ENCODE data around the gene ADAMTS6. TPM values are rescaled to one million over a fixed set of nuclear protein-coding genes. Genes with fewer than 3 reads are reported as not detected.
A peak's percentile ranks its signal among the peaks of the same experiment; 100 is the strongest.

The ADAMTS6 gene
- total RNA-seq, 1 donor from 2014 or later, result 17.6 TPM

DNA sequence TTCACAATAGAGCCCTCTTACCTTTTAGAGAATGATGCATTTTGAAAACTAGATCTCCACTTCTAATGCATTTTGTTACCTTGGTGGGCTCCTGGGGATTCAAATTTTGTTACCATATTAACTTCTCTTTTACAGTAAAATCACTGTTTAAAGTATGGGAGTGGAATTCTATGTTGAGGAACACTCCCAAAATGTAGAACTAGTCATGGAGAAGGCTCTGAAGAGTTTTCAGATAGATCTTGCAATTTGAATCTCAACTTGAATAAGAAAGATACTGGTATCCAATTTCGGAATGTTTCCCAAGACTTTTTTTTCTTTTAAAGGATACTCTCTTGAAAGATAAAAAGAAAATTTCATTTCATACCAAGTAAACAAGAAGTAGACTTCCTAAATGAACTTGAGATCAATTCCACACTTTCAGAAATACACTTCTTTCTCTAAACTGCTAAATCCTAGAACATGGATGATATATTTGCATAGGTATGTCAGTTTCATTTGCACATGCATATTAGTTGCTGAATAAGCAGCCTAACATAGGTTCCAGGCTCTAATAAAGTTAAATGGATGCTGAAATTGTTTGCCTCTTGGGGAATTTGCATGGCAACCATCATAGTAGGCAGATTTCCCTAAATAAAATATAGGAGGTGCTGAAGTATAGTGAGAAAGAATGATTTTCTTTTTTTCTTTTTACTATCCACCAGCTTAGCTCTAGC is 205.4 kb downstream of the ADAMTS6 start:
- TF ChIP-seq, protein P1, sequence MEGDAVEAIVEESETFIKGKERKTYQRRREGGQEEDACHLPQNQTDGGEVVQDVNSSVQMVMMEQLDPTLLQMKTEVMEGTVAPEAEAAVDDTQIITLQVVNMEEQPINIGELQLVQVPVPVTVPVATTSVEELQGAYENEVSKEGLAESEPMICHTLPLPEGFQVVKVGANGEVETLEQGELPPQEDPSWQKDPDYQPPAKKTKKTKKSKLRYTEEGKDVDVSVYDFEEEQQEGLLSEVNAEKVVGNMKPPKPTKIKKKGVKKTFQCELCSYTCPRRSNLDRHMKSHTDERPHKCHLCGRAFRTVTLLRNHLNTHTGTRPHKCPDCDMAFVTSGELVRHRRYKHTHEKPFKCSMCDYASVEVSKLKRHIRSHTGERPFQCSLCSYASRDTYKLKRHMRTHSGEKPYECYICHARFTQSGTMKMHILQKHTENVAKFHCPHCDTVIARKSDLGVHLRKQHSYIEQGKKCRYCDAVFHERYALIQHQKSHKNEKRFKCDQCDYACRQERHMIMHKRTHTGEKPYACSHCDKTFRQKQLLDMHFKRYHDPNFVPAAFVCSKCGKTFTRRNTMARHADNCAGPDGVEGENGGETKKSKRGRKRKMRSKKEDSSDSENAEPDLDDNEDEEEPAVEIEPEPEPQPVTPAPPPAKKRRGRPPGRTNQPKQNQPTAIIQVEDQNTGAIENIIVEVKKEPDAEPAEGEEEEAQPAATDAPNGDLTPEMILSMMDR (IDR thresholded peaks at IDR 0.05; ENCODE audit: insufficient read depth, low read length, severe bottlenecking), result no peak
- FAIRE-seq, result no peak

DNA sequence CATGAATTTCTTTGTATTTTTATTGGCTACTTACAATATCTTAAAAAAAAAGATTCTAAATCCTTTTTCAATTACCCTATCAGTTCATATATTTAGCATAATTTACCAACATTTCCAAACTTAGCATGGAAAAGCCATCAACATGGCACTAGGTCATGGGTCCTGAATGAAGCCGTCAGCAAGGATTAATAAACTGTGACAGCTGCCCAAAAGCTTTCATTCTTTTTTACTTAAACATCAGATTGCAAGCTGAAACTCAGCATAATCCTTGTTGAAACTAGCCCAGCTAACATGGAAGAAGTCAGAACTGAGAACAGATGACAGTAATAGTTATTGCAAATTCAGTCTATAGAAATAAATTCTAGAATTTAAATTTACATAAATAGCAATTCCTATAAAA is 209.8 kb downstream of the ADAMTS6 start:
- TF ChIP-seq, protein P1 (IDR thresholded peaks at IDR 0.05; ENCODE audit: insufficient read depth, low read length, severe bottlenecking), result no peak
- peak; percentile 21 for DNase-seq (ENCODE audit: low read depth)
- no peaks in the 10 kb centered on the region for H3K27me3 ChIP-seq (ENCODE audit: control insufficient read depth, insufficient read depth, low read length)
- H3K4me3 ChIP-seq (ENCODE audit: low read depth, low read length), result no peak overlapping the region
- FAIRE-seq, result no peak
- H3K36me3 ChIP-seq (ENCODE audit: control insufficient read depth, insufficient read depth, low read length), result no peaks in the 10 kb centered on the region

More for the DNA sequence above, 205.4 kb downstream of the ADAMTS6 start:
- H3K4me3 ChIP-seq (ENCODE audit: low read depth, low read length), result no peak overlapping the region
- DNase-seq (ENCODE audit: low read depth), result no peak
- H3K27me3 ChIP-seq (ENCODE audit: control insufficient read depth, insufficient read depth, low read length), result no peaks in the 10 kb centered on the region
- no peaks in the 10 kb centered on the region for H3K36me3 ChIP-seq (ENCODE audit: control insufficient read depth, insufficient read depth, low read length)

DNA sequence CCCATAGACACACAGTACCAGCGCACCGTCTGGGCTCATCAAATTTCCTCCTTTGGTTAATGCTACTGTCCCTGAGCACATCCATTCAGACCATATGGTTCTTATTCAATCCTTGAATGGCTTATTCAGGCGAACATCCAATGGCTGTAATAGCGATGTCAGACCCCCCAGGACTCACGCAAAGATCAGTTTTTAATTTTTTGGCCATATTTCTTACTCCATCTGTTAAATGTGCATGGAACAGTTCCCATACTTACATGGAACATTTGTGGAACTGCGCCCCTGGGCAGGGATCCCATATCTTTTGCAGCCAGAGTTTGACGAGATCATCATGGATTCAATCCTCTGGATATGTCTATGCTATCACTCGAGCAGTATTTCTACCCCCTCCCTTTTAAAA is 213.2 kb downstream of the ADAMTS6 start:
- Histone ChIP-seq H3K27me3 (ENCODE audit: control insufficient read depth, insufficient read depth, low read length) (no peaks in the 10 kb centered on the region), H3K4me3 (ENCODE audit: low read depth, low read length) (no peak overlapping the region), H3K36me3 (ENCODE audit: control insufficient read depth, insufficient read depth, low read length) (no peaks in the 10 kb centered on the region)
- FAIRE-seq, result no peak
- TF ChIP-seq, protein P1 (IDR thresholded peaks at IDR 0.05; ENCODE audit: insufficient read depth, low read length, severe bottlenecking), result no peak
- no peak for DNase-seq (ENCODE audit: low read depth)

DNA sequence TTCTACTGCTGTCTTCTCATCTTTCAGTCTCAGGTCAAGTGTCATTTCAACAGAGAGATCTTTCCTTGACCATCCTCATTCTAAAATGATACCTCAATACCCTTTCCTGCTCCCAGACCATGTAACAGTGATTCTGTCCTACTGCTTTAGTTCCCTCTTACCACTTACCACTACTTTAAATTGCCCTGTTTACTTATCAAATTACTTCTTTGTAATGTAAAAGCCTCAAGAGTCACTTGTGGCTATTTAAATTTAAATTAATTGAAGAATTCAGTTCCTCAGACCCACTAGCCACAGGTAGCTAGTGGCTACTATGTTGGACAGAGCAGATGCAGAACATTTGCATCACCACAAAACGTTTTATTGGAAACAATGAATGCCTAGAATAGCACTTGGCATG is 217.3 kb downstream of the ADAMTS6 start:
- Histone ChIP-seq H3K4me3 (ENCODE audit: low read depth, low read length) (no peak overlapping the region), H3K27me3 (ENCODE audit: control insufficient read depth, insufficient read depth, low read length) (no peaks in the 10 kb centered on the region), H3K36me3 (ENCODE audit: control insufficient read depth, insufficient read depth, low read length) (no peaks in the 10 kb centered on the region)
- TF ChIP-seq, protein P1 (IDR thresholded peaks at IDR 0.05; ENCODE audit: insufficient read depth, low read length, severe bottlenecking), result no peak
- DNase-seq (ENCODE audit: low read depth), result no peak
- FAIRE-seq, result no peak

DNA sequence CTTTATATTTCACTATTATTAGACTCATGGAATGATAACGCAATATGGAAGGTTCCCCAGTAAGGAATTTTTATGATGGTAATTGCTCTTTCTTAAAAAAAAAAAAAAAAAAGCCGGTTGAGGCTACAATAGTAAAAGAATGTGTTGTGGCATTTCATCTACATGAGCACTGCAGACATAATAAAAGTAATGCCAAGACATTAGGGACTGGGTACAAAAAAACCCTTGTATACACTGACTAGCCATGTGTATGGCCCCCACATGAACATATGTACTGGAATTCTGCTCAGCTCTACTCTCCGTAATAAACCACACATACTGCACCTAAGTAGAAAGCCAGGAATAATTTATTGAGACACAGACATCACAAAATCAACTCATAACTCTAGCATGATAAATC is 218.4 kb downstream of the ADAMTS6 start:
- Histone ChIP-seq H3K4me3 (ENCODE audit: low read depth, low read length) (no peak overlapping the region), H3K36me3 (ENCODE audit: control insufficient read depth, insufficient read depth, low read length) (no peaks in the 10 kb centered on the region), H3K27me3 (ENCODE audit: control insufficient read depth, insufficient read depth, low read length) (no peaks in the 10 kb centered on the region)
- FAIRE-seq (no peak), DNase-seq (ENCODE audit: low read depth) (no peak)
- TF ChIP-seq, protein P1 (IDR thresholded peaks at IDR 0.05; ENCODE audit: insufficient read depth, low read length, severe bottlenecking), result no peak

DNA sequence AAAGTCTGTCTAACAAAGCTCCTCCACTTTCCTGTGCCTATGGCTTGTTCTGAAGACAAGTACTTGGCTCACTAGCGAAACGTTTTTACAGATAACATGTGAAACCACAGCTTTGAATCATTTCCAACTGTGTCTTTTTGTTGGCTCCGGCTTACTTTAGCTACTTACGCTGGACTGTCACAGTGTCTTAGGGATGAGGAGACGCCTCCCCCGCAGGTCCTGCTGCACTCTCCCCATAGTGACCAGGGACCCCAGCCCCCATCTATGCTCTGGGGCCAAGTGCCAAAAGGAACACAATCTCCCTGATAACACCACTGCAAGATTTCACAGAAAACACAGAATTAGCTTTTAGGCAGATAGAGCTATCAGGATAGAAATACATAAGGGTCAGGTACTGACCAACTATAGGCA is 219.1 kb downstream of the ADAMTS6 start:
- DNase-seq (ENCODE audit: low read depth), result peak; percentile 25
- H3K27me3 ChIP-seq (ENCODE audit: control insufficient read depth, insufficient read depth, low read length), result no peaks in the 10 kb centered on the region
- TF ChIP-seq, protein P1 (IDR thresholded peaks at IDR 0.05; ENCODE audit: insufficient read depth, low read length, severe bottlenecking), result no peak
- no peaks in the 10 kb centered on the region for H3K36me3 ChIP-seq (ENCODE audit: control insufficient read depth, insufficient read depth, low read length)
- no peak for FAIRE-seq
- H3K4me3 ChIP-seq (ENCODE audit: low read depth, low read length), result no peak overlapping the region

Measured in bronchial epithelial cell (primary cell).